ENCODE results near the gene HIF3A.

DNA sequence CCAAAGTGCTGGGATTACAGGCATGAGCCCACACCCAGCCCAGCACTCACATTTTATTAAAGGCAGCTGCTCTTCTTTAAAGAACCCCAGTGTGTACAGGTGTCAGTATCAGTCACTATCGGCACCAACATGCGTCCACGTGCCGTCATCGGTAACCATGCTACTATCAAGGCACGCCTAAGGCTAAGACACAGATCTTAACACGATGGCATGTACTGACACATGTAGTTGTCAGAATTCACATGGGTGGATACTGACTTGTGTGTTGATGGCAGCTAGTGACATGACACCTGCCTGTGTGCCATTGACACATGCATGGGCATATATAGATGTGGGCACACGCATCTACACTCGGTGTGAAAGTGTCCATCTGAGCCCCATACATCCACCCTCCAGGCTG lies 12.2 kb upstream of the HIF3A start:
- TF ChIP-seq SUZ12 (IDR thresholded peaks at IDR 0.05; ENCODE audit: extremely low read depth, insufficient read depth, insufficient read length) (no peak), ZNF274 (IDR thresholded peaks at IDR 0.05; ENCODE audit: low read depth, low read length) (no peak)
